ENCODE measurements around the gene NKAIN1.

The NKAIN1 gene

DNA sequence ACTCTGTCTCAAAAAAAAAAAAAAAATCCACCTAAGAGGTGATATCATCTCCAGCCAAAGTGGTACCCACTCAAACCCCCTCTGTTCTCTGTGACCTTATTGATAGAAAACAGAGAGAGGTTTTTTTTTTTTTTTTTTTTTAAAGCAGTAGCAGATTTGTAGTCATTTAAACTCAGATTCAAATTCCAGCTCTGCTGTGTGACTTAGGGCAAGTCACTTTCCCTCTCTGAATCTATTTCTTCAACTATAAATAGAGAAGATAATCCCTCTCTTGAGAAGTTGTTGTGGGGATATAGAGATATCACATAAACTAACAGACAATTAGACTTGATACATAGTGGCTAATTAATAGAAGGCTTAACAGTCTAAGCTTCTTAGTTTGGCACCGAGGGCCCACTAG is 48.4 kb downstream of the NKAIN1 start:
- Mint-ChIP-seq H3K36me3 (ENCODE audit: low read depth) (no peaks in the 10 kb centered on the region), H3K27me3 (ENCODE audit: low read depth, poor library complexity) (peaks cover 9% of the 10 kb centered on the region)

DNA sequence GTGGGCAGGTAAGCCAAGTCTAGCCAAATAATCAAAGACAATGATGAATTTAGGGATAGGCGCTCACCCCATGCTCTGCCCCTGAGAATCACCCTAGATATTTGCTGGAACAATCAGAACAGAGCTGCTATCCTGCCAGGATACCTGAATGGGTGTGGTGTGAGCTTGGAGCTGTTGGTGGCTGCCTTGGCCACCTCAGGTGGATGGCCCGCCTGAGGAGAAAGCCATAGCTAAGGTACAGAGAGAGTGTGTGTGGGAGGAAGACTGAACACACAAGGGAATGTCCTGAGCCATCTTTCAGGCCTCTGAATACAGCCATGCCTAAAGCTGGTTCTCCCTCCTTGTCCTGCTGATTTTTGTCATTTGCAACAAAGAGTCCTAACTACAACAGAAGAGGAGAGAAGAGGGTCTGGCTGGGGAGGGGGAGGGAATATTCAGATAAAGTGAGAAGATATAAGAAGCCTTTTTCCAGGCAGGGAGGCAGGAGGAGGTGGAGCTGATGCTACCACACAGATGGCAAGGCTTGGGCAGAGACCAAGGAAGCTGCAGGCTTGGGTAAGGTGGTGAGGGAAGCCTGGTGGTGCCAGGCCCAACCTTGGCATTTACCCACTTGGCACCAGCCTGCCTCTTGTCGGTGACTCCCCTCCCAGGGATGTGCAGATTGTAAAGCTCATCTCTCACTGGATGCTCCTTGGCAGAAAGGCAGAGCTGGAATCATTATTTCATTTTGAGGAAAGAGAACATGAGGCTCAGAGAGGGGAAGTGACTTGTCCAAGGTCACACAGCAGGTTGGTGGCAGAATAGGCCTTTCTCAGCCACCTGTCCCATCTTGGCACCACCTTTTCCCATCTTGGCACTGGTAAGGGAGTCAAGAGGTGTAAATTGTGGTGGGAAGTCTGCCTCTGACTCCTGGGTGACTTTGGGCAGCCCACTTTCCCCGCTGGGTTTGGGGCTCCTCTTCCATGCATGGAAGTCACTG is 49.7 kb downstream of the NKAIN1 start:
- TF ChIP-seq, protein P1, sequence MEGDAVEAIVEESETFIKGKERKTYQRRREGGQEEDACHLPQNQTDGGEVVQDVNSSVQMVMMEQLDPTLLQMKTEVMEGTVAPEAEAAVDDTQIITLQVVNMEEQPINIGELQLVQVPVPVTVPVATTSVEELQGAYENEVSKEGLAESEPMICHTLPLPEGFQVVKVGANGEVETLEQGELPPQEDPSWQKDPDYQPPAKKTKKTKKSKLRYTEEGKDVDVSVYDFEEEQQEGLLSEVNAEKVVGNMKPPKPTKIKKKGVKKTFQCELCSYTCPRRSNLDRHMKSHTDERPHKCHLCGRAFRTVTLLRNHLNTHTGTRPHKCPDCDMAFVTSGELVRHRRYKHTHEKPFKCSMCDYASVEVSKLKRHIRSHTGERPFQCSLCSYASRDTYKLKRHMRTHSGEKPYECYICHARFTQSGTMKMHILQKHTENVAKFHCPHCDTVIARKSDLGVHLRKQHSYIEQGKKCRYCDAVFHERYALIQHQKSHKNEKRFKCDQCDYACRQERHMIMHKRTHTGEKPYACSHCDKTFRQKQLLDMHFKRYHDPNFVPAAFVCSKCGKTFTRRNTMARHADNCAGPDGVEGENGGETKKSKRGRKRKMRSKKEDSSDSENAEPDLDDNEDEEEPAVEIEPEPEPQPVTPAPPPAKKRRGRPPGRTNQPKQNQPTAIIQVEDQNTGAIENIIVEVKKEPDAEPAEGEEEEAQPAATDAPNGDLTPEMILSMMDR (IDR thresholded peaks at IDR 0.05), result no peak
- no peaks in the 10 kb centered on the region for H3K36me3 Mint-ChIP-seq (ENCODE audit: low read depth)
- H3K27ac Mint-ChIP-seq, result peak overlapping the region; percentile 89
- no peak overlapping the region for H3K4me3 Mint-ChIP-seq
- no peak for DNase-seq
- H3K27me3 Mint-ChIP-seq (ENCODE audit: low read depth, poor library complexity), result peaks cover 9% of the 10 kb centered on the region
- H3K4me1 Mint-ChIP-seq, result no peaks in the 10 kb centered on the region
- H3K9me3 Mint-ChIP-seq, result no peaks in the 10 kb centered on the region

More for the DNA sequence above, 48.4 kb downstream of the NKAIN1 start:
- Mint-ChIP-seq H3K9me3 (no peaks in the 10 kb centered on the region), H3K27ac (no peak overlapping the region), H3K4me3 (no peak overlapping the region), H3K4me1 (no peaks in the 10 kb centered on the region)
- TF ChIP-seq, protein P1 (IDR thresholded peaks at IDR 0.05), result no peak
- DNase-seq, result no peak

DNA sequence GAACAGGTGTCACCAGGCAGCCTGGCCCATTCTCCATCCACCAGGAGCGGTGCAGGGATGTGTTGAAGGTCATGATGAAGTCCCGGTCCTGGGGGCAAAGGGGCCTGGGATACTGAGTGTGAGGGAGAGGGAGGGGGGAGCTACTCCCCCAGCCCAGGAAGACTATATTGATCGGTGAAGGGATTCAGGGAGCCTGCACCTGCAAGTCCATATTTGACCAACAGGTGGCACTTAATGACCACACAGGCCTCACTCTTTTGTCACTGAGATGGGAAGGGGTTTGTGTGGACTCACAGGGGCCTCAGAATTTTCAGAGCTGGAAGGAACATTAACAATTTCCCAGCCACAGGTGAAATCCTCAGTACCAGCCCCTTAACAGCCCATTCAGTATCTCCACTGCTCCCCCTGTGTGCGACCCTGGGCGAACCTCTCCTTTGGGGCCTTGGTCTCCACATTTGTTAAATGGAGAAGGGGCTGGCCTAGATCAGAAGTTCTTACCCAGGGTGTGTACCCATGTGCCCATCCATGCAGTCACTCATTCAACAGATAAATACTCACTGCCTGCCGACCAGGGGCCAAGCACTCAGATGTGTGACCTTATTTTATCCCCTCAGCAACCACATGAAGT is 55.6 kb downstream of the NKAIN1 start:
- Mint-ChIP-seq H3K4me3 (no peak overlapping the region), H3K27ac (no peak overlapping the region), H3K27me3 (ENCODE audit: low read depth, poor library complexity) (peaks cover 5% of the 10 kb centered on the region), H3K36me3 (ENCODE audit: low read depth) (peaks cover 10% of the 10 kb centered on the region), H3K9me3 (no peaks in the 10 kb centered on the region), H3K4me1 (no peaks in the 10 kb centered on the region)
- TF ChIP-seq, protein P1 (IDR thresholded peaks at IDR 0.05), result peak; percentile 85
- DNase-seq, result peak; percentile 74

DNA sequence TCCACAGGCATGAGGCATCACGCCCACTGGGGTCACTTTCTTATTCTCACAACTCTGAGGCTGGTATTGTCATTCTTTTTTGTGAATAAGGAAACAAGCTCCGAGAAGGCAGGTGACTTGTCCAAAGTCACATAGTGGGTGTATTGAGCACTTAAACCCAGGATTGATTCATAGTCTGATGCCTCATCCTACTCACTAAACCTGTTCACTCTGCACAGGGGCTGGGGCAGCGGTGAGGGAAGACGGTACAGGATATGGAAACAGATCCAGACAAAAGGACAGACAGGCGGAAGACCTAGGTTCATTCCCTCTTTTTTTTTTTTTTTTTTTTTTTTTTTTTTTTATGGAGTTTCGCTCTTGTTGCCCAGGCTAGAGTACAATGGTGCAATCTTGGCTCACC is 56.6 kb downstream of the NKAIN1 start:
- Mint-ChIP-seq H3K27me3 (ENCODE audit: low read depth, poor library complexity) (peaks cover 5% of the 10 kb centered on the region), H3K27ac (no peak overlapping the region), H3K4me1 (no peaks in the 10 kb centered on the region), H3K36me3 (ENCODE audit: low read depth) (peaks cover 10% of the 10 kb centered on the region), H3K9me3 (no peaks in the 10 kb centered on the region), H3K4me3 (no peak overlapping the region)
- TF ChIP-seq, protein P1 (IDR thresholded peaks at IDR 0.05), result no peak
- no peak for DNase-seq

DNA sequence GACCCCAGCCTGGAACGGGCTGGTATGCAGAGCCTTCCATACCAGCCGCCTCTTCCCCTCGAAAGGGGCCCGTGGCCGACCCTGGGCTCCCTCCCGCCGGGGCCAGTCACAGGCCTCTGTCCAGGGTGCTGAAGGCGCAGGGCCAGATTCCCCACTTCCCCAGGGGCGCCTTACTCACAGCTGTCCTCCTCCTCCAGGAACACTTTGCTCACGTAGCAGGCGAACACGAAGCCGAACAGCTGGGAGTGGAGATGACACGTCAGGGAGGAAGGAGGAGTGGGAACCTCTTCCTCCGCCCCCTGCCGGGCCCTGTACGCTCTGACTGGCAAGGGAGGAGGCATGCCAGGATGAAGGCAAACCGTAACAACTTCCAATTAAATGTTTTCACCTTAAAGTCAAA is 57.3 kb downstream of the NKAIN1 start:
- Mint-ChIP-seq H3K27me3 (ENCODE audit: low read depth, poor library complexity) (peaks cover 5% of the 10 kb centered on the region), H3K9me3 (peaks cover 5% of the 10 kb centered on the region), H3K27ac (no peak overlapping the region), H3K4me1 (no peaks in the 10 kb centered on the region), H3K36me3 (ENCODE audit: low read depth) (peaks cover 16% of the 10 kb centered on the region), H3K4me3 (no peak overlapping the region)
- TF ChIP-seq, protein P1 (IDR thresholded peaks at IDR 0.05), result no peak
- peak; percentile 95 for DNase-seq
